ENCODE results near the gene SLC44A5.
"Not testable (repeated sequence)": the region's sequence is repeated elsewhere in the genome, so short reads cannot be mapped to it uniquely, and the experiment has no call there.

Gene SLC44A5

DNA sequence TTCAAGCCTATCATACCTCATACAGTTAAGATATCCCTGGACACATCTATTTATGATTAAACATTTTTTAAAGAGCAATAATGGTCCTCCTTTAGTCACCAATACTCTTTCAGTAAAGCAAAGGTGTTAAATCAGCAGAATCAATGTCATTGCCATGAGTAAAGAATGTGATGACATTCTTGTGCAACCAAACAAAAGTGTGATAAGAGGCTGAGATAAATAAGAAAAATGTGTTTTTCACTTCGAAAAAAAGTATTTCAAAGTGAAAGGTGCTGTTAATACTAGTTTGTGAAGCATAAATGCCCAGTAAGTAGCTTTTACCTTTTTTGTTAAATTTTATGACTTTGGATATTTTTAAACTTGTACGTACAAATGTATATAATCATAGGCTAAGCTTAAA is 8.4 kb downstream of the SLC44A5 start:
- no peaks in the 10 kb centered on the region for H3K36me3 ChIP-seq (ENCODE audit: insufficient read depth)
- H2AFZ ChIP-seq (ENCODE audit: low read depth), result no peak overlapping the region
- H3K27ac ChIP-seq, result no peak overlapping the region
- TF ChIP-seq, protein P1, sequence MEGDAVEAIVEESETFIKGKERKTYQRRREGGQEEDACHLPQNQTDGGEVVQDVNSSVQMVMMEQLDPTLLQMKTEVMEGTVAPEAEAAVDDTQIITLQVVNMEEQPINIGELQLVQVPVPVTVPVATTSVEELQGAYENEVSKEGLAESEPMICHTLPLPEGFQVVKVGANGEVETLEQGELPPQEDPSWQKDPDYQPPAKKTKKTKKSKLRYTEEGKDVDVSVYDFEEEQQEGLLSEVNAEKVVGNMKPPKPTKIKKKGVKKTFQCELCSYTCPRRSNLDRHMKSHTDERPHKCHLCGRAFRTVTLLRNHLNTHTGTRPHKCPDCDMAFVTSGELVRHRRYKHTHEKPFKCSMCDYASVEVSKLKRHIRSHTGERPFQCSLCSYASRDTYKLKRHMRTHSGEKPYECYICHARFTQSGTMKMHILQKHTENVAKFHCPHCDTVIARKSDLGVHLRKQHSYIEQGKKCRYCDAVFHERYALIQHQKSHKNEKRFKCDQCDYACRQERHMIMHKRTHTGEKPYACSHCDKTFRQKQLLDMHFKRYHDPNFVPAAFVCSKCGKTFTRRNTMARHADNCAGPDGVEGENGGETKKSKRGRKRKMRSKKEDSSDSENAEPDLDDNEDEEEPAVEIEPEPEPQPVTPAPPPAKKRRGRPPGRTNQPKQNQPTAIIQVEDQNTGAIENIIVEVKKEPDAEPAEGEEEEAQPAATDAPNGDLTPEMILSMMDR (conservative IDR thresholded peaks at IDR 0.05; ENCODE audit: low read depth, low read length), result no peak
- no peaks in the 10 kb centered on the region for H3K4me1 ChIP-seq (ENCODE audit: low read depth, poor library complexity, severe bottlenecking)
- H4K20me1 ChIP-seq (ENCODE audit: insufficient read depth), result no peaks in the 10 kb centered on the region
- no peaks in the 10 kb centered on the region for H3K27me3 ChIP-seq (ENCODE audit: insufficient read depth, low read depth)
- no peak overlapping the region for H3K4me2 ChIP-seq
- H3K4me3 ChIP-seq (IDR thresholded peaks at IDR 0.05; ENCODE audit: insufficient read depth, low read depth, low read length), result no peak overlapping the region
- H3K9ac ChIP-seq, result no peak overlapping the region
- H3K79me2 ChIP-seq (ENCODE audit: insufficient read depth, low read depth), result no peaks in the 10 kb centered on the region

DNA sequence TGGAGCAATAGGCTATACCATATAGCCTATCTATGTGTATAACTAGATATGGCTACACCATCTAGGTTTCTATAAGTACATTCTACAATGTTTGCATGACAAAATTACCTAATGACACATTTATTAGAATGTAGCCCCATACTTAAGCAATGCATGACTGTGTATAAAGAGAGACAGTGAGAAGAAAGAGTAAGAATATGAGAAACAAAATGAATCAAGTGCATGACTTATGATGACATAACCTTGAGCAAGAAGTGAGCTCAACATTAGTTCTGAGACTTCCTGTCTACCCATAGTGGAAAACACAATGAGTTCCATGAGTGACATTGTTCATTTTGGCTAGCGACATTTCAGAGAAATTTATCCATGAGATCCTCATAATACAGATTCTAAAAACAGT is 10.1 kb downstream of the SLC44A5 start:
- Histone ChIP-seq H3K27ac (no peak overlapping the region), H3K79me2 (ENCODE audit: insufficient read depth, low read depth) (no peaks in the 10 kb centered on the region), H2AFZ (ENCODE audit: low read depth) (no peak overlapping the region), H3K4me2 (no peak overlapping the region), H3K9ac (no peak overlapping the region), H3K4me1 (ENCODE audit: low read depth, poor library complexity, severe bottlenecking) (no peaks in the 10 kb centered on the region), H3K36me3 (ENCODE audit: insufficient read depth) (no peaks in the 10 kb centered on the region), H4K20me1 (ENCODE audit: insufficient read depth) (no peaks in the 10 kb centered on the region), H3K27me3 (ENCODE audit: insufficient read depth, low read depth) (no peaks in the 10 kb centered on the region), H3K4me3 (IDR thresholded peaks at IDR 0.05; ENCODE audit: insufficient read depth, low read depth, low read length) (no peak overlapping the region)
- TF ChIP-seq, protein P1 (conservative IDR thresholded peaks at IDR 0.05; ENCODE audit: low read depth, low read length), result no peak

DNA sequence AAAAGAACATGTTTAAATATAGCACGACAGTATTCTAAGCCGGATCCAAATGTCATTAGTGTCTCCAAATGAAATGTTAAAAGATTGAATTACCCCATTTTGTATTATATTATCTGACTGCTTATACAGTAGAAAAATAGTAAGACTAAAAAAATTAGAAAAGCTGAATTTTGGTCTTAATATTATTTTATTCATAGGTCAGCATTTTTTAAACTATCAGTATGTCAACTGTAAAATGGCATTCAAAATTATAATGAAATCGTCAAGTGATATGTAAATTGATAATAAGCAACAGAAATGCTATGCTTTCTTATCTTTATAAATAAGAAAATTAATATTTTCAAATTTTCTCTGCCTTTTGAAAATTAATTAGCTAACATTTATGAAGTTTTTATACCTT is 16.6 kb downstream of the SLC44A5 start:
- no peak overlapping the region for H2AFZ ChIP-seq (ENCODE audit: low read depth)
- TF ChIP-seq, protein P1 (conservative IDR thresholded peaks at IDR 0.05; ENCODE audit: low read depth, low read length), result no peak
- no peaks in the 10 kb centered on the region for H3K27me3 ChIP-seq (ENCODE audit: insufficient read depth, low read depth)
- H3K9ac ChIP-seq, result no peak overlapping the region
- H3K27ac ChIP-seq, result no peak overlapping the region
- H3K79me2 ChIP-seq (ENCODE audit: insufficient read depth, low read depth), result no peaks in the 10 kb centered on the region
- no peak overlapping the region for H3K4me3 ChIP-seq (IDR thresholded peaks at IDR 0.05; ENCODE audit: insufficient read depth, low read depth, low read length)
- H3K36me3 ChIP-seq (ENCODE audit: insufficient read depth), result no peaks in the 10 kb centered on the region
- no peak overlapping the region for H3K4me2 ChIP-seq
- no peaks in the 10 kb centered on the region for H3K4me1 ChIP-seq (ENCODE audit: low read depth, poor library complexity, severe bottlenecking)
- H4K20me1 ChIP-seq (ENCODE audit: insufficient read depth), result no peaks in the 10 kb centered on the region

DNA sequence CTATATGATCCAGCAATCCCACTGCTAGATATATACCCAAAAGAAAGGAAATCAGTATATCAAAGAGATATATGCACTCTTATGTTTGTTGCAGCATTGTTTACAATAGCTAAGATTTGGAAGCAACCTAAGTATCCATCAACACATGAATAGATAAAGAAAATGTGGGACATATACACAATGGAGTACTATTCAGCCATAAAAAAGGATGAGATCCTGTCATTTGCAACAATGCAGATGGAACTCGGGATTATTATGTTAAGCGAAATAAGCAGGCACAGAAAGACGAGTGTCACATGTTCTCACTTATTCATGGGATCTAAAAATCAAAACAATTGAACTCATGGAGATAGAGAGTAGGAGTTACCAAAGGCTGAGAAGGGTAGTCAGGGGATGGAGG is 17.5 kb downstream of the SLC44A5 start:
- not testable (repeated sequence) for H3K4me2 ChIP-seq; H3K36me3 ChIP-seq (ENCODE audit: insufficient read depth); H3K27ac ChIP-seq; H3K9ac ChIP-seq; H3K4me3 ChIP-seq (IDR thresholded peaks at IDR 0.05; ENCODE audit: insufficient read depth, low read depth, low read length); H3K27me3 ChIP-seq (ENCODE audit: insufficient read depth, low read depth); H2AFZ ChIP-seq (ENCODE audit: low read depth); H4K20me1 ChIP-seq (ENCODE audit: insufficient read depth); H3K4me1 ChIP-seq (ENCODE audit: low read depth, poor library complexity, severe bottlenecking); H3K79me2 ChIP-seq (ENCODE audit: insufficient read depth, low read depth)

DNA sequence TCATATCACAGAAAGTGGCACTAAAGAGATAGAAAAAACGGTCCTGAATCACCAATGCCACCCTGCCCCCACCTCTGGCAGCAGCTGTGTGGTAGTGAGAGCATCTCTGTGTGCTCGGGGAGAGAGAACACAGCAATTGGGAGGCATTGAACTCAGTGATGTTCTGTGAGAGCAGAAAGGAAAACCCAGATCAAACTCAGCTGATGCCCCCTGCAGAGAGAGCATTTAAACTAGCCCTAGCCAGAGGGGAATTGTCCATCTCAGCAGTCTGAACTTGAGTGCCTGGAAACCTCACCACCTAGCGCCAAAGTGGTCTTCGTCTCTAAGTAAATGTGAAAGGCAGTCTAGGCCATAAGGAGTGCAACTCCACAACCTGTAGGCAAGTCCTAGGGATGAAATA is 21.3 kb downstream of the SLC44A5 start:
- Histone ChIP-seq H2AFZ (ENCODE audit: low read depth) (no peak overlapping the region), H3K27ac (no peak overlapping the region), H3K79me2 (ENCODE audit: insufficient read depth, low read depth) (no peaks in the 10 kb centered on the region), H3K9ac (no peak overlapping the region), H4K20me1 (ENCODE audit: insufficient read depth) (no peaks in the 10 kb centered on the region), H3K36me3 (ENCODE audit: insufficient read depth) (no peaks in the 10 kb centered on the region), H3K4me1 (ENCODE audit: low read depth, poor library complexity, severe bottlenecking) (no peaks in the 10 kb centered on the region), H3K4me2 (no peak overlapping the region), H3K4me3 (IDR thresholded peaks at IDR 0.05; ENCODE audit: insufficient read depth, low read depth, low read length) (no peak overlapping the region), H3K27me3 (ENCODE audit: insufficient read depth, low read depth) (no peaks in the 10 kb centered on the region)
- TF ChIP-seq, protein P1 (conservative IDR thresholded peaks at IDR 0.05; ENCODE audit: low read depth, low read length), result no peak

Measured in KMS-11 (cell line).